ENCODE measurements around the gene SRPK3. TPM values are rescaled to one million over a fixed set of nuclear protein-coding genes. Genes with fewer than 3 reads are reported as not detected.

The SRPK3 gene
- total RNA-seq, 2 donors from 2014 or later, result 0.64 to 2.3 TPM

GRCh38 chrX:153734871-153735270 lies 46.0 kb upstream of the SRPK3 start:
- no peaks in the 10 kb centered on the region for H3K9me3 ChIP-seq
- no peaks in the 10 kb centered on the region for H3K4me1 ChIP-seq
- intact Hi-C loops (cut with DNase I), result no loop called here
- H3K27ac ChIP-seq, result no peak overlapping the region
- TF ChIP-seq CTCF (IDR thresholded peaks at IDR 0.05), result no peak
- no peak for DNase-seq
- H3K36me3 ChIP-seq, result no peaks in the 10 kb centered on the region
- no peak overlapping the region for H3K9ac ChIP-seq (ENCODE audit: low read depth in 2 of 2, low read length in 2 of 2)
- H3K4me3 ChIP-seq, result no peak overlapping the region
- no peaks in the 10 kb centered on the region for H3K27me3 ChIP-seq

GRCh38 chrX:153735274-153735673 lies 45.6 kb upstream of the SRPK3 start:
- no peaks in the 10 kb centered on the region for H3K9me3 ChIP-seq
- no peaks in the 10 kb centered on the region for H3K36me3 ChIP-seq
- no peaks in the 10 kb centered on the region for H3K27me3 ChIP-seq
- TF ChIP-seq CTCF (IDR thresholded peaks at IDR 0.05), result no peak
- H3K4me3 ChIP-seq, result no peak overlapping the region
- H3K9ac ChIP-seq (ENCODE audit: low read depth in 2 of 2, low read length in 2 of 2), result no peak overlapping the region
- DNase-seq, result no peak
- no peaks in the 10 kb centered on the region for H3K4me1 ChIP-seq
- H3K27ac ChIP-seq, result no peak overlapping the region
- intact Hi-C loops (cut with DNase I), result no loop called here

- intact Hi-C loops (cut with DNase I), result no loop called here
- H3K4me1 ChIP-seq, result no peaks in the 10 kb centered on the region
- H3K4me3 ChIP-seq, result no peak overlapping the region
- H3K36me3 ChIP-seq, result no peaks in the 10 kb centered on the region
- H3K9me3 ChIP-seq, result no peaks in the 10 kb centered on the region
- no peak for DNase-seq
- TF ChIP-seq CTCF (IDR thresholded peaks at IDR 0.05), result no peak
- H3K27ac ChIP-seq, result no peak overlapping the region
- no peak overlapping the region for H3K9ac ChIP-seq (ENCODE audit: low read depth in 2 of 2, low read length in 2 of 2)
- no peaks in the 10 kb centered on the region for H3K27me3 ChIP-seq
Observed at GRCh38 chrX:153736071-153736820, 44.6 kb upstream of the SRPK3 start.

GRCh38 chrX:153736871-153737441 lies 43.9 kb upstream of the SRPK3 start:
- no peaks in the 10 kb centered on the region for H3K4me1 ChIP-seq
- H3K27ac ChIP-seq, result no peak overlapping the region
- no peak overlapping the region for H3K9ac ChIP-seq (ENCODE audit: low read depth in 2 of 2, low read length in 2 of 2)
- no peak overlapping the region for H3K4me3 ChIP-seq
- intact Hi-C loops (cut with DNase I), result no loop called here
- TF ChIP-seq CTCF (IDR thresholded peaks at IDR 0.05), result no peak
- H3K27me3 ChIP-seq, result no peaks in the 10 kb centered on the region
- DNase-seq, result no peak
- no peaks in the 10 kb centered on the region for H3K9me3 ChIP-seq
- no peaks in the 10 kb centered on the region for H3K36me3 ChIP-seq

- no peak for TF ChIP-seq CTCF (IDR thresholded peaks at IDR 0.05)
- no peaks in the 10 kb centered on the region for H3K9me3 ChIP-seq
- no peak overlapping the region for H3K9ac ChIP-seq (ENCODE audit: low read depth in 2 of 2, low read length in 2 of 2)
- H3K36me3 ChIP-seq, result no peaks in the 10 kb centered on the region
- intact Hi-C loops (cut with DNase I), result no loop called here
- H3K27ac ChIP-seq, result no peak overlapping the region
- H3K27me3 ChIP-seq, result no peaks in the 10 kb centered on the region
- no peak for DNase-seq
- no peak overlapping the region for H3K4me3 ChIP-seq
- no peaks in the 10 kb centered on the region for H3K4me1 ChIP-seq
Observed at GRCh38 chrX:153738056-153738605, 42.7 kb upstream of the SRPK3 start.
